SU-DHL-6 (cell line): ENCODE results near the gene ZNF33B.

Experiments used
- H2AFZ ChIP-seq: fragments of 200-600 bp; sonication (generic); 2 replicates; pipeline ENCODE4 v1.6.1; 2014; ENCODE audit warnings: low read depth, mild to moderate bottlenecking, moderate library complexity, mixed read lengths, antibody characterized with exemption, low read length; ENCODE audit not compliant: severe bottlenecking
- H3F3A ChIP-seq: fragments of 200-600 bp; shearing (Covaris generic); 2 replicates; pipeline ENCODE4 v1.6.0; 2016; ENCODE audit warnings: antibody characterized with exemption, mild to moderate bottlenecking; ENCODE audit not compliant: insufficient read depth
- H3K27ac ChIP-seq: fragments of 200-600 bp; sonication (generic); 2 replicates; pipeline ENCODE4 v1.5.1; 2016; ENCODE audit warnings: low read depth, mild to moderate bottlenecking, low read length, moderate library complexity, mixed read lengths
- H3K27me3 ChIP-seq: fragments of 200-600 bp; sonication (generic), shearing (Covaris generic); 2 replicates; pipeline ENCODE4 v1.6.0; 2014; ENCODE audit warnings: mild to moderate bottlenecking, low read length
- H3K36me3 ChIP-seq: fragments of 200-600 bp; sonication (generic); 2 replicates; pipeline ENCODE4 v1.6.1; 2014; ENCODE audit warnings: mild to moderate bottlenecking, low read length, mixed read lengths
- H3K4me2 ChIP-seq: fragments of 300-600, 200-600 bp; shearing (Covaris generic), sonication (generic); 2 replicates; pipeline ENCODE4 v1.6.0; 2014; ENCODE audit warnings: low read length, low read depth, mild to moderate bottlenecking; ENCODE audit not compliant: poor library complexity, severe bottlenecking
- H3K4me3 ChIP-seq: fragments of 200-600 bp; sonication (generic); 2 replicates; pipeline ENCODE4 v1.5.1; 2014; ENCODE audit warnings: antibody characterized with exemption, low read length, mild to moderate bottlenecking, mixed read lengths; ENCODE audit not compliant: insufficient read depth, poor library complexity, severe bottlenecking
- H3K79me2 ChIP-seq: fragments of 200-600 bp; sonication (generic); 2 replicates; pipeline ENCODE4 v1.6.1; 2014; ENCODE audit warnings: mild to moderate bottlenecking, low read length, moderate library complexity; ENCODE audit not compliant: insufficient read depth
- H3K9ac ChIP-seq: fragments of 200-600 bp; sonication (generic); 2 replicates; pipeline ENCODE4 v1.7.0; 2014; ENCODE audit warnings: mild to moderate bottlenecking, low read length
- H3K9me2 ChIP-seq: fragments of 200-600 bp; sonication (generic); replicated peaks from 2 replicates; pipeline ENCODE4 v1.6.1; 2014; ENCODE audit warnings: low read length; ENCODE audit not compliant: insufficient read depth
- H3K9me3 ChIP-seq: fragments of 200-600 bp; sonication (generic); 2 replicates; pipeline ENCODE4 v1.6.1; 2014; ENCODE audit warnings: low read length, mixed read lengths; ENCODE audit not compliant: insufficient read depth
- H4K20me1 ChIP-seq: fragments of 200-600 bp; sonication (generic); 2 replicates; pipeline ENCODE4 v1.6.1; 2014; ENCODE audit warnings: low read depth, mild to moderate bottlenecking, antibody characterized with exemption, low read length, moderate library complexity, mixed read lengths
- CTCF ChIP-seq: fragments of 200-600 bp; sonication (generic); IDR thresholded peaks from one replicate; pipeline ENCODE4 v1.5.1; 2017; ENCODE audit warnings: antibody characterized with exemption, mild to moderate bottlenecking, low read length, moderate library complexity; ENCODE audit not compliant: insufficient read depth, poor library complexity, severe bottlenecking
- EZH2phosphoT487 ChIP-seq: fragments of 200-600 bp; sonication (generic), shearing (Covaris generic); conservative IDR thresholded peaks from 2 replicates; pipeline ENCODE4 v1.6.1; 2018; ENCODE audit warnings: mild to moderate bottlenecking, antibody characterized with exemption, low read length, moderate library complexity, mixed read lengths

The ZNF33B gene

GRCh38 chr10:42648512-42648911 lies 10.1 kb upstream of the ZNF33B start:
- H2AFZ ChIP-seq, result no peak overlapping the region
- H3K9ac ChIP-seq, result no peak overlapping the region
- H3K4me3 ChIP-seq, result no peak overlapping the region
- no peaks in the 10 kb centered on the region for H3K9me3 ChIP-seq
- H4K20me1 ChIP-seq, result no peaks in the 10 kb centered on the region
- no peaks in the 10 kb centered on the region for H3F3A ChIP-seq
- no peaks in the 10 kb centered on the region for H3K79me2 ChIP-seq
- no peak overlapping the region for H3K27ac ChIP-seq
- no peaks in the 10 kb centered on the region for H3K27me3 ChIP-seq
- H3K36me3 ChIP-seq, result no peaks in the 10 kb centered on the region
- H3K9me2 ChIP-seq, result no peaks in the 10 kb centered on the region
- no peak for TF ChIP-seq CTCF
- no peak for TF ChIP-seq EZH2phosphoT487
- H3K4me2 ChIP-seq, result no peak overlapping the region

GRCh38 chr10:42646687-42647640 lies 8.6 kb upstream of the ZNF33B start:
- no peaks in the 10 kb centered on the region for H3K27me3 ChIP-seq
- no peaks in the 10 kb centered on the region for H3K9me3 ChIP-seq
- H3K36me3 ChIP-seq, result no peaks in the 10 kb centered on the region
- H3K9ac ChIP-seq, result no peak overlapping the region
- H3K79me2 ChIP-seq, result no peaks in the 10 kb centered on the region
- H3F3A ChIP-seq, result no peaks in the 10 kb centered on the region
- H3K4me2 ChIP-seq, result no peak overlapping the region
- TF ChIP-seq EZH2phosphoT487, result no peak
- TF ChIP-seq CTCF, result no peak
- H3K4me3 ChIP-seq, result no peak overlapping the region
- H4K20me1 ChIP-seq, result no peaks in the 10 kb centered on the region
- H3K27ac ChIP-seq, result no peak overlapping the region
- no peaks in the 10 kb centered on the region for H3K9me2 ChIP-seq
- H2AFZ ChIP-seq, result no peak overlapping the region

GRCh38 chr10:42646214-42646613 lies 7.8 kb upstream of the ZNF33B start:
- H3K36me3 ChIP-seq, result no peaks in the 10 kb centered on the region
- no peak overlapping the region for H3K4me3 ChIP-seq
- H3K27me3 ChIP-seq, result no peaks in the 10 kb centered on the region
- no peaks in the 10 kb centered on the region for H3K9me2 ChIP-seq
- H3F3A ChIP-seq, result no peaks in the 10 kb centered on the region
- H3K27ac ChIP-seq, result no peak overlapping the region
- H3K9me3 ChIP-seq, result no peaks in the 10 kb centered on the region
- TF ChIP-seq EZH2phosphoT487 (no peak), CTCF (no peak)
- H2AFZ ChIP-seq, result no peak overlapping the region
- no peak overlapping the region for H3K4me2 ChIP-seq
- no peaks in the 10 kb centered on the region for H3K79me2 ChIP-seq
- no peaks in the 10 kb centered on the region for H4K20me1 ChIP-seq
- H3K9ac ChIP-seq, result no peak overlapping the region
